Endothelial cell of umbilical vein (primary cell): ENCODE measurements around the gene DMTF1. TPM values are rescaled to one million over a fixed set of nuclear protein-coding genes. Genes with fewer than 3 reads are reported as not detected.

Source experiments
- BruUV-seq: library from RNA; stranded (reverse); fragments of 400-500 nt; replicated peaks from 2 replicates; lab custom pipeline; 2021; lab: Mats Ljungman, UMichigan
- CTCF ChIA-PET: fragments of 300-600, 350-600 bp; sonication (Branson Sonifier 250); formaldehyde crosslinking; loops from one replicate; lab custom pipeline; 2021; ENCODE audit warnings: antibody characterized with exemption, inconsistent platforms; lab: Charles Lee
- POLR2A ChIA-PET: fragments of 300-600, 350-600 bp; sonication (Branson Sonifier 250); formaldehyde crosslinking; loops from one replicate; lab custom pipeline; 2021; ENCODE audit warnings: antibody characterized with exemption, inconsistent platforms; lab: Charles Lee
- DNase-seq: peaks from one replicate; pipeline ENCODE4 v3.0.0-alpha.2; 2011; ENCODE audit warnings: low read depth, low spot score
- FAIRE-seq: peaks from 2 replicates; lab custom pipeline; 2011; peaks lifted over from hg19 to GRCh38; lab: Jason Lieb, UNC
- H2AFZ ChIP-seq: 2 replicates; pipeline ENCODE4 v1.6.0; 2012; ENCODE audit warnings: low read depth, low read length, control low read depth, inconsistent platforms
- H3K27ac ChIP-seq: 2 replicates; pipeline ENCODE4 v1.5.1; 2011; ENCODE audit warnings: low read depth, mild to moderate bottlenecking, control low read depth, low read length, moderate library complexity; ENCODE audit not compliant: insufficient read depth
- H3K27me3 ChIP-seq, 2 experiments: 2 replicates each; pipeline versions ENCODE4 v1.6.0 to v1.6.1; 2011; ENCODE audit warnings: low read length in 2 of 2, mixed read lengths in 1 of 2; ENCODE audit not compliant: control insufficient read depth in 2 of 2, insufficient read depth in 2 of 2
- H3K36me3 ChIP-seq, 2 experiments: 2 replicates in 1 of 2; 3 replicates in 1 of 2; pipeline ENCODE4 v1.5.1; 2011; ENCODE audit warnings: low read length in 2 of 2, mild to moderate bottlenecking in 1 of 2, moderate library complexity in 1 of 2; ENCODE audit not compliant: control insufficient read depth in 2 of 2, insufficient read depth in 2 of 2; ENCODE audit errors: extremely low read depth in 1 of 2
- H3K4me1 ChIP-seq: 3 replicates; pipeline ENCODE4 v1.5.1; 2011; ENCODE audit warnings: mild to moderate bottlenecking, low read length; ENCODE audit not compliant: control insufficient read depth, insufficient read depth; ENCODE audit errors: extremely low read depth
- H3K4me2 ChIP-seq: 2 replicates; pipeline ENCODE4 v1.6.1; 2011; ENCODE audit warnings: low read length, control low read depth, mixed read lengths; ENCODE audit not compliant: insufficient read depth
- H3K4me3 ChIP-seq, 3 experiments: fragments of 200-600 bp in 1 of 3; sonication (generic), shearing (Covaris generic) in 1 of 3; replicated peaks in 1 of 3; 2 replicates each; pipeline ENCODE4 v1.5.1; 2011 to 2016; ENCODE audit warnings: control low read depth in 3 of 3, low read length in 3 of 3, mild to moderate bottlenecking in 2 of 3, inconsistent platforms in 1 of 3, low read depth in 1 of 3, moderate library complexity in 1 of 3; ENCODE audit not compliant: insufficient read depth in 1 of 3
- H3K79me2 ChIP-seq: 2 replicates; pipeline ENCODE4 v1.6.0; 2012; ENCODE audit warnings: low read length, inconsistent platforms; ENCODE audit not compliant: control insufficient read depth, insufficient read depth
- H3K9ac ChIP-seq: replicated peaks from 2 replicates; pipeline ENCODE3; 2011; ENCODE audit warnings: low read length, control low read depth; ENCODE audit not compliant: insufficient read depth; ENCODE audit errors: extremely low read depth
- H3K9me1 ChIP-seq: replicated peaks from 3 replicates; pipeline ENCODE4 v1.6.0; 2011; ENCODE audit warnings: mild to moderate bottlenecking, low read length; ENCODE audit not compliant: control insufficient read depth, insufficient read depth; ENCODE audit errors: extremely low read depth
- H3K9me3 ChIP-seq: replicated peaks from 2 replicates; pipeline ENCODE4 v1.5.1; 2012; ENCODE audit warnings: low read length, inconsistent platforms; ENCODE audit not compliant: control insufficient read depth, insufficient read depth
- H4K20me1 ChIP-seq: replicated peaks from 2 replicates; pipeline ENCODE3; 2011; ENCODE audit warnings: mild to moderate bottlenecking, low read length; ENCODE audit not compliant: control insufficient read depth, insufficient read depth; ENCODE audit errors: extremely low read depth
- CTCF ChIP-seq, 2 donors: IDR thresholded peaks; 1 replicate in 1 of 2; 2 replicates in 1 of 2; pipeline ENCODE4 v1.5.1; 2011; ENCODE audit warnings: low read length in 2 of 2, mild to moderate bottlenecking in 2 of 2, moderate library complexity in 2 of 2, control low read depth in 1 of 2, inconsistent platforms in 1 of 2, low read depth in 1 of 2; ENCODE audit not compliant: insufficient read depth in 1 of 2; ENCODE audit errors: extremely low read depth in 1 of 2
- EZH2 ChIP-seq: IDR thresholded peaks from 2 replicates; pipeline ENCODE4 v1.6.1; 2012; ENCODE audit warnings: borderline replicate concordance, low read depth, mild to moderate bottlenecking, moderate library complexity, low read length, inconsistent platforms; ENCODE audit not compliant: severe bottlenecking
- FOS ChIP-seq: IDR thresholded peaks from 2 replicates; pipeline ENCODE4 v1.6.1; 2011; ENCODE audit warnings: mild to moderate bottlenecking, low read length, moderate library complexity, borderline replicate concordance; ENCODE audit not compliant: insufficient read depth
- GATA2 ChIP-seq: IDR thresholded peaks from 2 replicates; pipeline ENCODE4 v1.7.0; 2011; ENCODE audit warnings: low read depth, mild to moderate bottlenecking, moderate library complexity, mixed read lengths, low read length; ENCODE audit not compliant: insufficient read length, insufficient read depth
- JUN ChIP-seq: IDR thresholded peaks from 2 replicates; pipeline ENCODE4 v1.6.1; 2011; ENCODE audit warnings: borderline replicate concordance, low read depth; ENCODE audit not compliant: insufficient read length, insufficient read depth
- MAX ChIP-seq: IDR thresholded peaks from 2 replicates; pipeline ENCODE4 v1.6.1; 2011; ENCODE audit not compliant: insufficient read depth, insufficient read length
- MYC ChIP-seq: IDR thresholded peaks from one replicate; pipeline ENCODE4 v1.6.1; 2011; ENCODE audit warnings: mild to moderate bottlenecking, low read depth, low read length
- POLR2A ChIP-seq: IDR thresholded peaks from 2 replicates; pipeline ENCODE4 v1.6.1; 2012; ENCODE audit warnings: low read depth, mild to moderate bottlenecking, control low read depth, low read length
- POLR2AphosphoS5 ChIP-seq: IDR thresholded peaks from 2 replicates; pipeline ENCODE4 v1.6.1; 2012; ENCODE audit warnings: low read depth, mild to moderate bottlenecking, control low read depth, low read length, moderate library complexity; ENCODE audit not compliant: insufficient read depth
- dilution Hi-C: fragments of 300-500 bp; cut with MboI; formaldehyde crosslinking; loops from one replicate; pipeline ENCODE4 v1.15.0; 2019; ENCODE audit warnings: low sequenced_read_pairs; ENCODE audit not compliant: extremely low pct_ligation_motif_present
- intact Hi-C: fragments of 100-400 bp; cut with micrococcal nuclease; formaldehyde crosslinking; loops from one replicate; pipeline ENCODE4 v1.10.0; 2022
- polyA plus RNA-seq, 4 experiments: library from polyadenylated mRNA; depleted of rRNA in 3 of 4; stranded (reverse) in 3 of 4; unstranded in 1 of 4; fragments of >200 nt; gene quantifications; 2 replicates each; pipeline versions ENCODE4 v1.2.1 to v1.2.3, GENCODE V29; 2011 to 2012; ENCODE audit warnings: missing spikeins in 1 of 4
- total RNA-seq: library from RNA; stranded (reverse); gene quantifications from 2 replicates; pipeline ENCODE4 v1.2.3, GENCODE V29; 2021

Gene DMTF1
- total and polyA plus RNA-seq, 2 donors (not counting 3 experiments of a cell fraction or from before 2014, with no cell fraction given) = 78.5 to 100.0 TPM

- POLR2A ChIA-PET = no interaction called here
- Histone ChIP-seq H3K27ac (no peak overlapping the region), H3K4me3 (no peak overlapping the region), H3K9ac (no peak overlapping the region), H3K9me1 (no peaks in the 10 kb centered on the region), H2AFZ (no peak overlapping the region), H3K79me2 (no peaks in the 10 kb centered on the region), H4K20me1 (no peaks in the 10 kb centered on the region), H3K4me2 (no peak overlapping the region), H3K9me3 (no peaks in the 10 kb centered on the region), H3K27me3 (no peaks in the 10 kb centered on the region), H3K36me3 (no peaks in the 10 kb centered on the region), H3K4me1 (peaks cover 6% of the 10 kb centered on the region)
- FAIRE-seq (no peak), DNase-seq (no peak)
- intact Hi-C loops = no loop called here
- no peak for TF ChIP-seq GATA2
- TF ChIP-seq JUN = no peak
- no peak for TF ChIP-seq POLR2A
- TF ChIP-seq MYC = no peak
- no peak for TF ChIP-seq EZH2
- no peak for TF ChIP-seq FOS
- no peak for TF ChIP-seq POLR2AphosphoS5
- no peak for TF ChIP-seq CTCF (IDR thresholded peaks at IDR 0.05; ENCODE audit: extremely low read depth in 1 of 2, insufficient read depth in 1 of 2, low read depth in 1 of 2, low read length in 2 of 2)
- no peak for TF ChIP-seq MAX
- CTCF ChIA-PET = no interaction called here
- no TSS peak for BruUV-seq
- dilution Hi-C loops = no loop called here
These were observed 25.2 kb upstream of the DMTF1 start for GRCh38 chr7:87127019-87127418.
